ENCODE measurements around the gene B3GALT2. TPM values are rescaled to one million over a fixed set of nuclear protein-coding genes. Genes with fewer than 3 reads are reported as not detected.

B3GALT2 gene, protein sequence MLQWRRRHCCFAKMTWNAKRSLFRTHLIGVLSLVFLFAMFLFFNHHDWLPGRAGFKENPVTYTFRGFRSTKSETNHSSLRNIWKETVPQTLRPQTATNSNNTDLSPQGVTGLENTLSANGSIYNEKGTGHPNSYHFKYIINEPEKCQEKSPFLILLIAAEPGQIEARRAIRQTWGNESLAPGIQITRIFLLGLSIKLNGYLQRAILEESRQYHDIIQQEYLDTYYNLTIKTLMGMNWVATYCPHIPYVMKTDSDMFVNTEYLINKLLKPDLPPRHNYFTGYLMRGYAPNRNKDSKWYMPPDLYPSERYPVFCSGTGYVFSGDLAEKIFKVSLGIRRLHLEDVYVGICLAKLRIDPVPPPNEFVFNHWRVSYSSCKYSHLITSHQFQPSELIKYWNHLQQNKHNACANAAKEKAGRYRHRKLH
- total RNA-seq (2022; extraction: Qiagen RNA extraction; ENCODE audit: low read depth): not detected in 5 replicates

DNA sequence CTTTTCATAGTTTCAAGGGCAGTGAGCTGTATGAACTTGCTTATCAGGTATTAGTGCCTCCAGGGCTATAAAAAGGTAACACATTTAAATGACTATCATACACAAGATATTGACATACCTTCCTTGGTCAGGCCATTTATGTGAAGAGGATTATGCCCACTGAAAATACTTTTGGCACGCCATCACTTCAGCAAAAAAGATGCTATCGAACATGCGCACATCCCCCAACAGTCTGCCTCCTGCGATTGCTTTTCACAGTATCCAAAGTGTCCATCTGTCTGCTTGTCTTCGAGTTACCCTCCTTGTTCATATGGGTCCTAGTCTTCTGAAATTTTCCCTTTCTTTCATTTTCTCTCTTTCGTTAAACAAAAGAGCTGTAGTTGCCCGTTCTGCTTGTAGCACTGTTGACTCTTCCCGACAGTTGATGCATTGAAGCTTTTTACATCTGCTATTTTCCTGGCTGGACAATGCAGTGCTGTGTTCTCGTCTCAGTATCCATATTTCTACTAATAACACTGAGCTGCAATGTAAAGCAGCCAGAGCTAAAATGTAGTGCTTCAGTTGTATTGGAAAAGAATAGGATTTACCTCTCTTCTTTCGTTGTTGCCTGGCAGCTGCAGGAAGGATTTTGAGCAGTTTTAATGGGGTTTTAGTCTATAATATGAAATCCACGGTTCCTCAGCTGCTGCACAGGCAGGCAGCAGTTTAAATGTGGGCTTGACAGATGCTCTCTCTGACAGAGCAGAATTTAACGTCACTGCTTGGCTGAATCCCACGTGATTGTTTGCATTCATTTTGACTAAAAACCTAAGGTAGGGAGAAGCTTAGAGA is at the start of gene B3GALT2:
Gene B3GALT2, minus strand, starts transcription at position 713 of the 831 bp plus-strand sequence. CDS start 5,051 bp downstream, outside the sequence.

Other genes with a start within 250 kb of the B3GALT2 start
- gene UCHL5, start 127.3 kb downstream of the B3GALT2 start, total RNA-seq (2022; extraction: Qiagen RNA extraction; ENCODE audit: low read depth): 37.6 to 49.9 TPM (median 42.8 TPM) in 5 replicates
- gene RO60, start 127.0 kb downstream of the B3GALT2 start, total RNA-seq (2022; extraction: Qiagen RNA extraction; ENCODE audit: low read depth): 22.0 to 29.1 TPM (median 27.2 TPM) in 5 replicates
- gene GLRX2, start 81.2 kb downstream of the B3GALT2 start, total RNA-seq (2022; extraction: Qiagen RNA extraction; ENCODE audit: low read depth): 43.6 to 51.9 TPM (median 46.9 TPM) in 5 replicates
- gene CDC73, start 64.6 kb downstream of the B3GALT2 start, total RNA-seq (2022; extraction: Qiagen RNA extraction; ENCODE audit: low read depth): 27.4 to 32.3 TPM (median 30.7 TPM) in 5 replicates

All from A549 treated with GW870086 at 1 μM for 4 hours (cell line).